Mesendoderm (in vitro differentiated cells): ENCODE results near the gene CNTN4. TPM values are rescaled to one million over a fixed set of nuclear protein-coding genes. Genes with fewer than 3 reads are reported as not detected.

Experiments used
- small RNA-seq: library from polyadenylated mRNA; stranded (forward); fragments of <200 nt; extraction: miRNeasy Mini kit (QIAGEN cat#:217004); gene quantifications from one replicate; pipeline ENCODE3, GENCODE V24; 2013; ENCODE audit not compliant: insufficient read depth

CNTN4 gene

Small RNA genes lying within 50 kb of the gene (small RNA-seq; reads per million reads assigned to genes)
- gene RF00416 (not detected), gene RN7SKP144 (not detected)
